Stomach (tissue), 4 donors: ENCODE measurements around the gene SCAF8.

Experiments
- POLR2AphosphoS5 ChIP-seq, 3 donors: sonication (generic); formaldehyde crosslinking; IDR thresholded peaks; one replicate each; pipeline ENCODE4 v1.6.1; 2016; ENCODE audit warnings: antibody characterized with exemption in 3 of 3
- TF ChIP-seq, protein P1 (sequence below), 7 experiments: fragments of 450-650 bp in 4 of 7; fragments of 200-600 bp in 3 of 7; sonication (generic) in 3 of 7; IDR thresholded peaks; one replicate each; pipeline ENCODE4 v1.5.1; 2016 to 2019; ENCODE audit warnings: antibody characterized with exemption in 7 of 7, control low read depth in 2 of 7, mild to moderate bottlenecking in 1 of 7

DNA sequence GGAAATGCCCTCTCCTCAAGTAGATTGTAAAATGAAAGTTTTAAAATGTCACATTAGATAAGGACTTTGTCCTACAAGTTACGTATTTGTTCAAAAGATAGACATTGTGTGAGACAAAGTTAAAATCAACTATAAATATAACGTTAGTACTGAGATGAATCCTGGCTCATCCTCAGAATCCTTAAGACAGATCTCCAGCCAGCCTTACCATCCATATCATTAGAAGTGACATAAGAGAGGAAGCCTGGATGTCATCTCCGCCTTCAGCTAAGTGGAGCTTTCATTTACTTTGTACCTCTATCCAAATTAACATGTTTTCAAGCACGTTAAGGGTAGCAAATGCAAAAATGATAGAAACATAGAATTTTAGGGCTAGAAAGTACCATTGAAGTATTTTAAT is 59.1 kb downstream of the SCAF8 start:
- TF ChIP-seq, protein P1, sequence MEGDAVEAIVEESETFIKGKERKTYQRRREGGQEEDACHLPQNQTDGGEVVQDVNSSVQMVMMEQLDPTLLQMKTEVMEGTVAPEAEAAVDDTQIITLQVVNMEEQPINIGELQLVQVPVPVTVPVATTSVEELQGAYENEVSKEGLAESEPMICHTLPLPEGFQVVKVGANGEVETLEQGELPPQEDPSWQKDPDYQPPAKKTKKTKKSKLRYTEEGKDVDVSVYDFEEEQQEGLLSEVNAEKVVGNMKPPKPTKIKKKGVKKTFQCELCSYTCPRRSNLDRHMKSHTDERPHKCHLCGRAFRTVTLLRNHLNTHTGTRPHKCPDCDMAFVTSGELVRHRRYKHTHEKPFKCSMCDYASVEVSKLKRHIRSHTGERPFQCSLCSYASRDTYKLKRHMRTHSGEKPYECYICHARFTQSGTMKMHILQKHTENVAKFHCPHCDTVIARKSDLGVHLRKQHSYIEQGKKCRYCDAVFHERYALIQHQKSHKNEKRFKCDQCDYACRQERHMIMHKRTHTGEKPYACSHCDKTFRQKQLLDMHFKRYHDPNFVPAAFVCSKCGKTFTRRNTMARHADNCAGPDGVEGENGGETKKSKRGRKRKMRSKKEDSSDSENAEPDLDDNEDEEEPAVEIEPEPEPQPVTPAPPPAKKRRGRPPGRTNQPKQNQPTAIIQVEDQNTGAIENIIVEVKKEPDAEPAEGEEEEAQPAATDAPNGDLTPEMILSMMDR (IDR thresholded peaks at IDR 0.05): no peak
- TF ChIP-seq POLR2AphosphoS5 (IDR thresholded peaks at IDR 0.05): no peak
